HG03439 (cell line): ENCODE results near the gene SKA1.
"Not testable (repeated sequence)": the region's sequence is repeated elsewhere in the genome, so short reads cannot be mapped to it uniquely, and the experiment has no call there.

Source experiments
- ATAC-seq: cut with Tn5 transposase; IDR thresholded peaks from one replicate; pipeline ENCODE4 v1.9.1; 2021; ENCODE audit warnings: mild to moderate bottlenecking, moderate library complexity; ENCODE audit not compliant: unreplicated experiment

Gene SKA1

GRCh38 chr18:50393802-50394201, 19.0 kb downstream of the SKA1 start:
- ATAC-seq, result no peak

- no peak for ATAC-seq
These were observed 20.2 kb downstream of the SKA1 start for GRCh38 chr18:50395093-50395492.

GRCh38 chr18:50396005-50396660, 21.3 kb downstream of the SKA1 start:
- ATAC-seq, result no peak

- ATAC-seq, result no peak
These were observed 22.2 kb downstream of the SKA1 start for GRCh38 chr18:50397023-50397422.

GRCh38 chr18:50398099-50398498, 23.3 kb downstream of the SKA1 start:
- ATAC-seq, result no peak

GRCh38 chr18:50398947-50399346, 24.1 kb downstream of the SKA1 start:
- ATAC-seq, result no peak

- ATAC-seq, result no peak
These were observed 24.7 kb downstream of the SKA1 start for GRCh38 chr18:50399582-50399981.

- not testable (repeated sequence) for ATAC-seq
These were observed 25.6 kb downstream of the SKA1 start for GRCh38 chr18:50400438-50400837.

- ATAC-seq, result no peak
These were observed 26.4 kb downstream of the SKA1 start for GRCh38 chr18:50401295-50401694.

GRCh38 chr18:50401888-50402287, 27.0 kb downstream of the SKA1 start:
- ATAC-seq, result no peak

GRCh38 chr18:50404752-50405581, 30.1 kb downstream of the SKA1 start:
- ATAC-seq, result not testable (repeated sequence)

- no peak for ATAC-seq
These were observed 30.9 kb downstream of the SKA1 start for GRCh38 chr18:50405582-50406271.

- ATAC-seq, result no peak
These were observed 34.4 kb downstream of the SKA1 start for GRCh38 chr18:50409236-50409635.

GRCh38 chr18:50410008-50410407, 35.2 kb downstream of the SKA1 start:
- no peak for ATAC-seq

- ATAC-seq, result no peak
These were observed 36.0 kb downstream of the SKA1 start for GRCh38 chr18:50410894-50411293.

- ATAC-seq, result not testable (repeated sequence)
These were observed 42.0 kb downstream of the SKA1 start for GRCh38 chr18:50416832-50417231.

- ATAC-seq, result not testable (repeated sequence)
These were observed 42.9 kb downstream of the SKA1 start for GRCh38 chr18:50417705-50418104.

- no peak for ATAC-seq
These were observed 43.8 kb downstream of the SKA1 start for GRCh38 chr18:50418650-50419049.

- ATAC-seq, result no peak
These were observed 47.5 kb downstream of the SKA1 start for GRCh38 chr18:50422286-50422898.

- no peak for ATAC-seq
These were observed 50.2 kb downstream of the SKA1 start for GRCh38 chr18:50424877-50425690.
